C4-2B (cell line): Measurements from ENCODE around the gene MTMR11.
A peak's percentile ranks its signal among the peaks of the same experiment; 100 is the strongest.

Source experiments
- H3K27ac ChIP-seq: fragments of 450-650 bp; 2 replicates; pipeline ENCODE4 v1.5.1; 2017
- ZFX ChIP-seq: fragments of 450-650 bp; IDR thresholded peaks from 2 replicates; pipeline ENCODE4 v1.6.1; 2017
- TF ChIP-seq, protein P1 (sequence below): fragments of 450-650 bp; conservative IDR thresholded peaks from 2 replicates; pipeline ENCODE4 v1.5.1; 2017; ENCODE audit warnings: mild to moderate bottlenecking

Gene MTMR11

DNA sequence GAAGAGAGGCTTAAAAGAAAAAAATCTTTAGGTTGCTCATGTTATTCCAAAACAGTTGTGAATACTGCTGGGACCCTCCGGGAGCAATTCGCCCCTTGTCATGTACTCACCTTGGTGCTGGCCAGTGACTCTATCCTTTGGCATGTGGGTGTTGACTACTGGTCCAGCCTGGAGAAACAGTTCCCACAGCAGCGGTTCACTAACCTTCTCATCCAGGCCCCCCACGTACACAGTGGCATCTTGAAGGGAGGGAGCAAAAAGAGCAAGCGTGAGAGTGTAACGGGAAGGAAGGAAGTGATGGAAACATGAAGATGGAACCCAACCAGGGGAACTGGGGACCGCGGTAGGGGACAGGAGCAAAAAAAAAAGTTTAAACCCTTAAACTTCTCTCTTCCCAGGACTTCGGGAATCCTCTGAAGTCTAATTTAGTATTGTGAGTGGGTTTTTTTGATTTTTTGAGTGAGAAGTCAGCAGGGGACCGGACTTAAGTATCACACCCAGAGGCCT lies 9.6 kb downstream of the MTMR11 start:
- peak overlapping the region; percentile 96 for H3K27ac ChIP-seq
- TF ChIP-seq, protein P1, sequence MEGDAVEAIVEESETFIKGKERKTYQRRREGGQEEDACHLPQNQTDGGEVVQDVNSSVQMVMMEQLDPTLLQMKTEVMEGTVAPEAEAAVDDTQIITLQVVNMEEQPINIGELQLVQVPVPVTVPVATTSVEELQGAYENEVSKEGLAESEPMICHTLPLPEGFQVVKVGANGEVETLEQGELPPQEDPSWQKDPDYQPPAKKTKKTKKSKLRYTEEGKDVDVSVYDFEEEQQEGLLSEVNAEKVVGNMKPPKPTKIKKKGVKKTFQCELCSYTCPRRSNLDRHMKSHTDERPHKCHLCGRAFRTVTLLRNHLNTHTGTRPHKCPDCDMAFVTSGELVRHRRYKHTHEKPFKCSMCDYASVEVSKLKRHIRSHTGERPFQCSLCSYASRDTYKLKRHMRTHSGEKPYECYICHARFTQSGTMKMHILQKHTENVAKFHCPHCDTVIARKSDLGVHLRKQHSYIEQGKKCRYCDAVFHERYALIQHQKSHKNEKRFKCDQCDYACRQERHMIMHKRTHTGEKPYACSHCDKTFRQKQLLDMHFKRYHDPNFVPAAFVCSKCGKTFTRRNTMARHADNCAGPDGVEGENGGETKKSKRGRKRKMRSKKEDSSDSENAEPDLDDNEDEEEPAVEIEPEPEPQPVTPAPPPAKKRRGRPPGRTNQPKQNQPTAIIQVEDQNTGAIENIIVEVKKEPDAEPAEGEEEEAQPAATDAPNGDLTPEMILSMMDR: no peak
- no peak for TF ChIP-seq ZFX

DNA sequence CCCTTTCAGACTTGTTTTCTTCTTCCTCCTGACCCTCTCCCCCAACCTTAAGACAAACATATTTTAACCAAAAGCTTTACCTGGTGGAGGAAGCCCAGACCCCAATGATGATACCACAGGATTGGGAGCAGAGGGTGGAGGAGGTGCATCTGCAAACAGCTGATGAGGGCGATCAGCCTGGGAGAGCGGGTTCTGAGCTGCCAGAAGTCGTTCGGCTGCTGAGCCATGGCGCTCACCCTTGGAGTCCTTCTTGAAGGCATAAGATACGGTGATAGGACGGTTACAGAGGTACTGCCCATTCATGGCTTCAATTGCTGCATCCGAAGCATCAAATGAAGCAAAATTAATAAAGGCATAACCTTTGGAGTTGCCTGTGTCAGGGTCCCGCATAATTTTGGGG lies 10.4 kb downstream of the MTMR11 start:
- H3K27ac ChIP-seq: peak overlapping the region; percentile 96; the same call in 1 of the 2 replicates
- TF ChIP-seq, protein P1: no peak
- no peak for TF ChIP-seq ZFX

DNA sequence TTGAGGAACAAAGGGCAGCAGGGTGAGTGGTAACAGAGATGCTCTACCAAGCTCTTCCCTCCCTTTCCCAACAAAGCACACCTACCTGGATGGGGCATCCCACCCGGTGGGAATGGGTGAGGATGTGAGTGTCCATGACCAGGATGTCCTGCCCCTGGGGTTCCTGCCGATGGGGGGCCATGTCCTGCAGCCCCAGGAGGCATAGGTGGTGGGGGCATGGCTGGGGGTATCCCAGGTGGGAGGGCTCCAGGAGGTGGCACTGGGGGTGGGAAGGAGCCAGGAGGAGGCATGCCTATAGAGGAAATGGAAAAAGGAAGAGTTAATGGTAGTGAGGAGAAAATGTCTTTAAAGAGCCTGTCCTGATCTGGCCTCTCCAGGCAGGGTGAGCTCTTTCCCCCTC lies 10.9 kb downstream of the MTMR11 start:
- no peak overlapping the region for H3K27ac ChIP-seq
- no peak for TF ChIP-seq ZFX
- TF ChIP-seq, protein P1: no peak

DNA sequence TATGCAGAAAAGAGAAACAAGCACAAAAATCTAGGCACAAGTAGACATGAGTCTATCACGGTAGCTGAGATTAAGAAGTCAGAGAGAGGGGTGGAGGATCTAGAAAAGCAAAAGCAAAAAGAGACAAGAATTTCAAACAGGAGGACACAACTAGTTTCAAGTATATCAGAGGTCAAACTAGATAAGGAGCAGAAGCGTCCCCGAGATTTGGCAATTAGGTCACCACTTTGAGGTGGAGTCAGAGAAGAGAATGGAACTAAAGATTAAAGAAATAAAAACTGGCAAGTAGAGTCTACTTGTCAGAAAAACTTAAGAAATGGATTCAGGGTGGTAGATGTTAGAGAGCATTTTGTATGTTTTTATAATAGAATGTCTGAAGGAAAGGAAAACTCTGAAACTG lies 11.3 kb downstream of the MTMR11 start:
- no peak overlapping the region for H3K27ac ChIP-seq
- TF ChIP-seq ZFX: no peak
- TF ChIP-seq, protein P1: no peak

DNA sequence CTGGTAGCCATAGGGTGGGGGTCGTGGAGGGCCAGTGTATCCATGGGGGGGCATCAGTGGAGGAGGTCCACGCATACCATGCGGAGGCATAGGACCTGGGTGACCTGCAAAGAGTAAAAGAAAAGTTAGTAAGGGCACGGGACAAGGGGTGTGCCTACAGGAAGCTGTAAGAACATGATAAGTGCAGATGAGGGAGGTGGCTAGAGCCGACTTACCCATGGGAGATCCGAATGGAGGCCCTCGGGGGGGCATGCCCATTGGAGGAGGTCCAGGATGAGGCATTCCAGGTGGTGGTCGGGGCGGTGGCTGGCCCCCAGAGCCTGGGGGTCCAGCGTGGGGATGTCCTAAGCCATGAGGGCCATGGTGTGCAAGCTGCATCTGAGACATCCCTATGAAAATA lies 13.1 kb downstream of the MTMR11 start:
- TF ChIP-seq, protein P1: no peak
- no peak for TF ChIP-seq ZFX
- no peak overlapping the region for H3K27ac ChIP-seq

DNA sequence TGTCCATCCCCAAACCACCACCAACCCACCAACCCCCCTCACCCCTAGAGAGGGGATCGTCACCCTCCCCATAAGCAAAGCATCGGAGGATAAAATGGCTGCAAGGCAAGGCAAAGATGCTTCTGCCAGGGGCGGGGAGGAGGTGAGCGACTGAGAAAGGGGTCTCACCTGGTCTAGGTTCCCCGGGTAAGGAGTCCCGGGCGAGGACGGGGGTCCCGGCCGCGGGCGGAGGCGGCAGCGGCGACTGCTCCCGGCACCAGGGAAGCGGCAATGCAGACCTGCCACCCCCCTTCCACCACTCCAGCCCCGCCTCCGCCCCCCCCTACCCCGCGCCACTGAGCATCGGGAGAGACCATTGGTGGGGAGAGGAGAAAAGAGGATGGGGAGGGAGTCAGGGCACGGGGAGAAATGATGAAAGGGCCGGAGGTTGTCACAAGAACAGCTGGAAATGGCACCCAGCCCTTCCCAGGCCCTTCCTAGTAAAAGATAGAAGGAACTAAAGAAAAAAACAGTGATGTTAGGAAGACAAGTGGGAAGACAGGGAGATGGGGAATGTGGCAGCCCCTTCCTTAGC lies 19.0 kb downstream of the MTMR11 start, which contains the start of gene SV2A:
TSS of gene SV2A (minus strand) at position 274 of the 574 bp plus-strand sequence. CDS start 4,004 bp downstream, outside the sequence.
- no peak for TF ChIP-seq ZFX
- TF ChIP-seq, protein P1: no peak
- no peak within 1 kb of the TSS for H3K27ac ChIP-seq

DNA sequence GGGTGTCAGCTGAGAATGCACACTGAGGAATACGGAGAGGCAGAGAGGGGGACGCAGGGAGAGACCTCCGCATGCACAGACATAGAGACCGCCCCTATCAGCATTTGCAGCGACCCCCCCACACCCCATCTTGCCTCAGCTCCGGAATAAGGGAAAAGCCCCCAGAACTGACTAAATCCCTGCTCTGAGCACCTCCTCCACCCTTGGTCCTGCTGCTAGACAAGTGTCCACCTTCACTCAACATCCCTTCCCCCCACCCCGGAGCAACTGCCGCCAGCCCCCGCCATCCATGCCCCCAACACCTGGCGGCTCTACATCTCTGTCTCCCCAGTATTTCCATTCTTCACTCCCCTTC lies 19.8 kb downstream of the MTMR11 start:
- TF ChIP-seq ZFX: no peak
- TF ChIP-seq, protein P1: no peak
- no peak overlapping the region for H3K27ac ChIP-seq
